Measurements from ENCODE around the gene TEAD1.

GRCh38 chr11:12880327-12880726, 206.1 kb downstream of the TEAD1 start:
- TF ChIP-seq, protein P1, sequence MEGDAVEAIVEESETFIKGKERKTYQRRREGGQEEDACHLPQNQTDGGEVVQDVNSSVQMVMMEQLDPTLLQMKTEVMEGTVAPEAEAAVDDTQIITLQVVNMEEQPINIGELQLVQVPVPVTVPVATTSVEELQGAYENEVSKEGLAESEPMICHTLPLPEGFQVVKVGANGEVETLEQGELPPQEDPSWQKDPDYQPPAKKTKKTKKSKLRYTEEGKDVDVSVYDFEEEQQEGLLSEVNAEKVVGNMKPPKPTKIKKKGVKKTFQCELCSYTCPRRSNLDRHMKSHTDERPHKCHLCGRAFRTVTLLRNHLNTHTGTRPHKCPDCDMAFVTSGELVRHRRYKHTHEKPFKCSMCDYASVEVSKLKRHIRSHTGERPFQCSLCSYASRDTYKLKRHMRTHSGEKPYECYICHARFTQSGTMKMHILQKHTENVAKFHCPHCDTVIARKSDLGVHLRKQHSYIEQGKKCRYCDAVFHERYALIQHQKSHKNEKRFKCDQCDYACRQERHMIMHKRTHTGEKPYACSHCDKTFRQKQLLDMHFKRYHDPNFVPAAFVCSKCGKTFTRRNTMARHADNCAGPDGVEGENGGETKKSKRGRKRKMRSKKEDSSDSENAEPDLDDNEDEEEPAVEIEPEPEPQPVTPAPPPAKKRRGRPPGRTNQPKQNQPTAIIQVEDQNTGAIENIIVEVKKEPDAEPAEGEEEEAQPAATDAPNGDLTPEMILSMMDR (IDR thresholded peaks at IDR 0.05; ENCODE audit: low read length): no peak
- no peak for TF ChIP-seq EZH2phosphoT487 (IDR thresholded peaks at IDR 0.05; ENCODE audit: low read length)
